Trophoblast cell (in vitro differentiated cells and primary cell): ENCODE results near the gene PPIP5K2.

Source experiments
- DNase-seq, 2 donors: peaks; one replicate each; pipeline ENCODE4 v3.0.0-alpha.2; 2016
- H2AFZ ChIP-seq: 2 replicates; pipeline ENCODE4 v1.6.1; 2013; ENCODE audit warnings: low read length, moderate library complexity, mild to moderate bottlenecking; ENCODE audit not compliant: insufficient read depth, poor library complexity
- H2AK5ac ChIP-seq: 2 replicates; pipeline ENCODE4 v1.6.1; 2013; ENCODE audit warnings: mild to moderate bottlenecking, low read length
- H2BK120ac ChIP-seq: 2 replicates; pipeline ENCODE4 v1.6.1; 2013; ENCODE audit warnings: low read length, mild to moderate bottlenecking, moderate library complexity; ENCODE audit not compliant: insufficient read depth, poor library complexity
- H2BK12ac ChIP-seq: 2 replicates; pipeline ENCODE4 v1.6.1; 2013; ENCODE audit warnings: mild to moderate bottlenecking, low read length, moderate library complexity
- H2BK5ac ChIP-seq: 2 replicates; pipeline ENCODE4 v1.6.1; 2013; ENCODE audit warnings: low read length, low read depth, moderate library complexity, mild to moderate bottlenecking; ENCODE audit not compliant: poor library complexity
- H3K14ac ChIP-seq: 2 replicates; pipeline ENCODE4 v1.6.1; 2013; ENCODE audit warnings: mild to moderate bottlenecking, low read length
- H3K18ac ChIP-seq: 2 replicates; pipeline ENCODE4 v1.6.1; 2013; ENCODE audit warnings: mild to moderate bottlenecking, low read length
- H3K23ac ChIP-seq: 2 replicates; pipeline ENCODE4 v1.6.1; 2013; ENCODE audit warnings: low read length
- H3K27ac ChIP-seq: 2 replicates; pipeline ENCODE4 v1.5.1; 2013; ENCODE audit warnings: low read depth, mild to moderate bottlenecking, inconsistent platforms, low read length, moderate library complexity
- H3K27me3 ChIP-seq: 2 replicates; pipeline ENCODE4 v1.6.1; 2013; ENCODE audit warnings: inconsistent platforms, mild to moderate bottlenecking, low read length, moderate library complexity; ENCODE audit not compliant: insufficient read depth
- H3K36me3 ChIP-seq, 2 experiments: 1 replicate in 1 of 2; 2 replicates in 1 of 2; pipeline ENCODE4 v1.6.1; 2013; ENCODE audit warnings: low read length in 2 of 2, mild to moderate bottlenecking in 2 of 2, moderate library complexity in 1 of 2; ENCODE audit not compliant: insufficient read depth in 2 of 2, control insufficient read depth in 1 of 2
- H3K4ac ChIP-seq: 2 replicates; pipeline ENCODE4 v1.6.1; 2013; ENCODE audit warnings: low read depth, mild to moderate bottlenecking, low read length, moderate library complexity
- H3K4me1 ChIP-seq, 2 experiments: 1 replicate in 1 of 2; 2 replicates in 1 of 2; pipeline ENCODE4 v1.6.1; 2013; ENCODE audit warnings: low read length in 2 of 2, mild to moderate bottlenecking in 2 of 2, moderate library complexity in 1 of 2; ENCODE audit not compliant: insufficient read depth in 2 of 2, control insufficient read depth in 1 of 2
- H3K4me2 ChIP-seq: 2 replicates; pipeline ENCODE4 v1.6.1; 2013; ENCODE audit warnings: inconsistent platforms, mild to moderate bottlenecking, low read length, moderate library complexity
- H3K4me3 ChIP-seq: 2 replicates; pipeline ENCODE4 v1.5.1; 2013; ENCODE audit warnings: mild to moderate bottlenecking, low read depth, low read length, inconsistent platforms
- H3K79me1 ChIP-seq: one replicate; pipeline ENCODE4 v1.6.1; 2013; ENCODE audit warnings: low read length
- H3K79me2 ChIP-seq: 2 replicates; pipeline ENCODE4 v1.6.1; 2013; ENCODE audit warnings: low read length, mild to moderate bottlenecking; ENCODE audit not compliant: control insufficient read depth, insufficient read depth, poor library complexity
- H3K9ac ChIP-seq: 2 replicates; pipeline ENCODE4 v1.6.1; 2013; ENCODE audit warnings: mild to moderate bottlenecking, low read length
- H3K9me3 ChIP-seq: 2 replicates; pipeline ENCODE4 v1.6.1; 2013; ENCODE audit warnings: low read depth, mild to moderate bottlenecking, control low read depth, inconsistent platforms, low read length; ENCODE audit not compliant: insufficient read depth
- H4K12ac ChIP-seq: 2 replicates; pipeline ENCODE4 v1.6.1; 2013; ENCODE audit warnings: low read depth, mild to moderate bottlenecking, low read length, moderate library complexity
- H4K8ac ChIP-seq: 2 replicates; pipeline ENCODE4 v1.6.1; 2013; ENCODE audit warnings: low read depth, mild to moderate bottlenecking, low read length, moderate library complexity
- H4K91ac ChIP-seq: one replicate; pipeline ENCODE4 v1.6.1; 2013; ENCODE audit warnings: low read depth, mild to moderate bottlenecking, low read length, moderate library complexity
- WGBS: extraction: QIAGEN DNeasy Blood & Tissue Kit; methylation state at CpG from one replicate; pipeline ENCODE4 v1.1.7; 2013; ENCODE audit warnings: missing lambda C conversion rate; ENCODE audit not compliant: insufficient read length, insufficient coverage; ENCODE audit errors: extremely low coverage; 5-methylcytosine and 5-hydroxymethylcytosine counted together

The PPIP5K2 gene

GRCh38 chr5:103145196-103145595 lies 25.1 kb downstream of the PPIP5K2 start:
- H2BK12ac ChIP-seq = no peak overlapping the region
- H3K79me1 ChIP-seq = no peaks in the 10 kb centered on the region
- H2AK5ac ChIP-seq = no peak overlapping the region
- DNase-seq = no peak
- H3K27me3 ChIP-seq = no peaks in the 10 kb centered on the region
- H3K18ac ChIP-seq = no peak overlapping the region
- no peak overlapping the region for H2BK5ac ChIP-seq
- H4K91ac ChIP-seq = no peak overlapping the region
- H4K8ac ChIP-seq = no peak overlapping the region
- H2BK120ac ChIP-seq = no peak overlapping the region
- H3K4me1 ChIP-seq = no peaks in the 10 kb centered on the region
- no peak overlapping the region for H3K4ac ChIP-seq
- no peaks in the 10 kb centered on the region for H3K9me3 ChIP-seq
- no peak overlapping the region for H3K27ac ChIP-seq
- H3K14ac ChIP-seq = no peak overlapping the region
- no peak overlapping the region for H3K4me3 ChIP-seq
- H4K12ac ChIP-seq = no peak overlapping the region
- H2AFZ ChIP-seq = no peak overlapping the region
- H3K9ac ChIP-seq = no peak overlapping the region
- H3K23ac ChIP-seq = no peak overlapping the region
- peaks cover 4 to 10% of the 10 kb centered on the region in 2 experiments for H3K36me3 ChIP-seq
- H3K79me2 ChIP-seq = no peaks in the 10 kb centered on the region
- H3K4me2 ChIP-seq = no peak overlapping the region

- H3K4me1 ChIP-seq = no peaks in the 10 kb centered on the region
- H3K4ac ChIP-seq = no peak overlapping the region
- no peak overlapping the region for H2BK120ac ChIP-seq
- no peak overlapping the region for H4K91ac ChIP-seq
- no peak overlapping the region for H2AFZ ChIP-seq
- H3K79me1 ChIP-seq = no peaks in the 10 kb centered on the region
- H3K27me3 ChIP-seq = no peaks in the 10 kb centered on the region
- no peak overlapping the region for H2AK5ac ChIP-seq
- H3K9me3 ChIP-seq = no peaks in the 10 kb centered on the region
- H2BK12ac ChIP-seq = no peak overlapping the region
- WGBS = no CpG with 5 or more reads among the region's 1 CpG
- H3K9ac ChIP-seq = no peak overlapping the region
- no peak for DNase-seq
- H2BK5ac ChIP-seq = no peak overlapping the region
- no peak overlapping the region for H4K8ac ChIP-seq
- H3K23ac ChIP-seq = no peak overlapping the region
- H3K14ac ChIP-seq = no peak overlapping the region
- no peak overlapping the region for H4K12ac ChIP-seq
- H3K18ac ChIP-seq = no peak overlapping the region
- H3K27ac ChIP-seq = no peak overlapping the region
- no peak overlapping the region for H3K4me3 ChIP-seq
- no peak overlapping the region for H3K4me2 ChIP-seq
- H3K36me3 ChIP-seq = peaks cover under 1 to 3% of the 10 kb centered on the region in 2 experiments
- no peaks in the 10 kb centered on the region for H3K79me2 ChIP-seq
These were observed 28.1 kb downstream of the PPIP5K2 start for GRCh38 chr5:103148213-103148612.

GRCh38 chr5:103151156-103151555 lies 31.1 kb downstream of the PPIP5K2 start:
- Histone ChIP-seq H3K4me3 (no peak overlapping the region), H3K79me2 (no peaks in the 10 kb centered on the region), H3K4me2 (no peak overlapping the region), H3K4ac (no peak overlapping the region), H3K9ac (no peak overlapping the region), H3K18ac (no peak overlapping the region), H3K14ac (no peak overlapping the region), H3K27ac (no peak overlapping the region), H2BK12ac (no peak overlapping the region), H2BK5ac (no peak overlapping the region), H4K12ac (no peak overlapping the region), H3K36me3 (peaks cover 0 to 3% of the 10 kb centered on the region in 2 experiments), H3K9me3 (no peaks in the 10 kb centered on the region), H2AFZ (no peak overlapping the region), H3K79me1 (no peaks in the 10 kb centered on the region), H2AK5ac (no peak overlapping the region), H3K27me3 (no peaks in the 10 kb centered on the region), H4K8ac (no peak overlapping the region), H4K91ac (no peak overlapping the region), H2BK120ac (no peak overlapping the region), H3K4me1 (no peaks in the 10 kb centered on the region), H3K23ac (no peak overlapping the region)
- DNase-seq = no peak
- WGBS = no CpG with 5 or more reads among the region's 1 CpG

DNA sequence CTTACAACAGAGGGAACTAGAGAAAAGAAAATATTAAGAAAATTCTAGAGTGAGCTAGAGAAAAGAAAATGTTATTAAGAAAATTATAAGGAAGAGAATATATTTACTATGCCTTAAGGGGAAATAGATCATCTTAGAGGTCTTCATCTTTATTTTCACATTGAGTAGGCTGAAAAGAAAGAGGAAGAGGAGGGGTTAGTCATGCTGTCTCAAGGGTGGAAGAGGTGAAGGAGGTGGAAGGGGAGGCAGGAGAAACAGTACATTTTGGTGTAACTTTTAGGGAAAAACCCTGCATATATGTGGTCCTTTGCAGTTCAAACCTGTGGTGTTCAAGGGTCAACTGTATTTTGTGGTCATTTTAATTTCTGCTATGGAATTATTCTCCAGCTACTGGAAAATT lies 46.6 kb downstream of the PPIP5K2 start:
- DNase-seq = no peak
- Histone ChIP-seq H3K4me3 (no peak overlapping the region), H3K23ac (no peak overlapping the region), H3K4ac (no peak overlapping the region), H2BK120ac (no peak overlapping the region), H3K14ac (no peak overlapping the region), H3K4me2 (no peak overlapping the region), H3K36me3 (peaks cover 0 to 4% of the 10 kb centered on the region in 2 experiments), H2BK12ac (no peak overlapping the region), H3K27ac (no peak overlapping the region), H3K4me1 (no peaks in the 10 kb centered on the region), H2BK5ac (no peak overlapping the region), H4K12ac (no peak overlapping the region), H2AK5ac (no peak overlapping the region), H2AFZ (no peak overlapping the region), H3K18ac (no peak overlapping the region), H3K9ac (no peak overlapping the region), H4K91ac (no peak overlapping the region), H3K27me3 (no peaks in the 10 kb centered on the region), H4K8ac (no peak overlapping the region), H3K9me3 (no peaks in the 10 kb centered on the region), H3K79me1 (no peaks in the 10 kb centered on the region), H3K79me2 (no peaks in the 10 kb centered on the region)

DNA sequence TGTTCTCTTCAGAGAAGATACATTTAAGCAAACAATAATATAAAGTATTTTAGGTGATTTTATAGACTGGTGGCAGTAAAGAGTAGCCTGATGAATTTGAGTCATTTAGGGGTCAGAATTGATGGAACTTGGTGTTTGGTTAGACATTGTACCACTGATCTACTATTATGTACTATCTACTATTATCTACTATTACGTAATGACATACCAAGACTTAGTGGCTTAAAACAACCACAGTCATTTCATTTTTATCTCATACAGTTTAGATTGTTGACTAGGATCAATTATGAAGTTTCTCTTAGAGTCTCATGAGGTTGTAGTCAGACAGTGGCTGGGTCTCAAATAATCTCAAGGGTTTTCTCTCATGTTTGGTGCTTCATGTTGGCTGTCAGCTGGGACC lies 54.0 kb downstream of the PPIP5K2 start:
- Histone ChIP-seq H3K23ac (no peak overlapping the region), H3K4me3 (no peak overlapping the region), H3K18ac (no peak overlapping the region), H3K79me1 (no peaks in the 10 kb centered on the region), H3K36me3 (peaks cover 0 to 5% of the 10 kb centered on the region in 2 experiments), H3K79me2 (no peaks in the 10 kb centered on the region), H3K9me3 (no peaks in the 10 kb centered on the region), H3K27me3 (no peaks in the 10 kb centered on the region), H2AFZ (no peak overlapping the region), H4K91ac (no peak overlapping the region), H3K4ac (no peak overlapping the region), H3K9ac (no peak overlapping the region), H2BK5ac (no peak overlapping the region), H3K4me1 (no peaks in the 10 kb centered on the region), H3K27ac (no peak overlapping the region), H3K4me2 (no peak overlapping the region), H4K12ac (no peak overlapping the region), H4K8ac (no peak overlapping the region), H2BK12ac (no peak overlapping the region), H2BK120ac (no peak overlapping the region), H3K14ac (no peak overlapping the region), H2AK5ac (no peak overlapping the region)
- no CpG with 5 or more reads among the region's 1 CpG for WGBS
- no peak for DNase-seq
